Neutrophil (primary cell): Measurements from ENCODE around the gene KRT34.

Source experiments
- H3K27ac ChIP-seq: fragments of 200-600 bp; sonication (generic); 2 replicates; pipeline ENCODE4 v1.5.1; 2016; ENCODE audit warnings: mild to moderate bottlenecking, moderate library complexity
- H3K27me3 ChIP-seq: fragments of 200-600 bp; sonication (generic); 2 replicates; pipeline ENCODE4 v1.6.0; 2016; ENCODE audit warnings: mild to moderate bottlenecking
- H3K36me3 ChIP-seq: fragments of 200-600 bp; sonication (generic); 2 replicates; pipeline ENCODE4 v1.5.1; 2017
- H3K4me1 ChIP-seq, 2 experiments: fragments of 200-600 bp in 1 of 2; sonication (generic) in 1 of 2; 1 replicate in 1 of 2; 2 replicates in 1 of 2; pipeline versions ENCODE4 v1.5.1 to v1.6.1; 2013 to 2016; ENCODE audit warnings: low read depth in 1 of 2, low read length in 1 of 2, mild to moderate bottlenecking in 1 of 2, moderate library complexity in 1 of 2; ENCODE audit not compliant: control insufficient read depth in 1 of 2, insufficient read depth in 1 of 2
- H3K4me3 ChIP-seq, 2 experiments: fragments of 200-600 bp in 1 of 2; sonication (generic) in 1 of 2; 1 replicate in 1 of 2; 2 replicates in 1 of 2; pipeline ENCODE4 v1.5.1; 2013 to 2016; ENCODE audit warnings: low read depth in 1 of 2, low read length in 1 of 2, mild to moderate bottlenecking in 1 of 2, moderate library complexity in 1 of 2
- H3K9me3 ChIP-seq: fragments of 200-600 bp; sonication (generic); 2 replicates; pipeline ENCODE4 v1.5.1; 2016
- TF ChIP-seq, protein P1 (sequence below): fragments of 200-600 bp; sonication (generic); IDR thresholded peaks from 2 replicates; pipeline ENCODE4 v1.5.1; 2016; ENCODE audit warnings: antibody characterized with exemption

The KRT34 gene

DNA sequence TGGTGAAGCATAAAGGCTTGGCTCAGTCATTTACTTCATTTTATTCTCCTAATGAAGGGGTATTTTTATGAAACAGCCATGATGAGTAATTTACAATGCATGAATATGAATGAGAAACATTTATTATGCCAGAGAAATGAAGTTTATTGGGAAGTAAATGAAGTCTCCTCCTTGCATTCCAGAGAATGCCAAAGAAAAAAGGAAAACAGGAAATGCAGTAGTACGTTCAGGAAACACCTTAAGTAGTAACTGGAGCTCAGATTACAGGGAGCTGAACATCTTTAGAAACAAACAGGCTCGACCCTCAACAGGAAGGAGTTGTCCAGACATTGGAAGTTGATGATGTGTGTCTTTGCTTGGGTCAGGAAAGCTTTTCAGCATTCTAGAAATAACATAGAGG lies 4.6 kb downstream of the KRT34 start:
- Histone ChIP-seq H3K27ac (no peak overlapping the region), H3K36me3 (no peaks in the 10 kb centered on the region), H3K9me3 (no peaks in the 10 kb centered on the region), H3K4me1 (no peaks in the 10 kb centered on the region), H3K27me3 (peaks cover 74% of the 10 kb centered on the region), H3K4me3 (no peak overlapping the region)
- TF ChIP-seq, protein P1, sequence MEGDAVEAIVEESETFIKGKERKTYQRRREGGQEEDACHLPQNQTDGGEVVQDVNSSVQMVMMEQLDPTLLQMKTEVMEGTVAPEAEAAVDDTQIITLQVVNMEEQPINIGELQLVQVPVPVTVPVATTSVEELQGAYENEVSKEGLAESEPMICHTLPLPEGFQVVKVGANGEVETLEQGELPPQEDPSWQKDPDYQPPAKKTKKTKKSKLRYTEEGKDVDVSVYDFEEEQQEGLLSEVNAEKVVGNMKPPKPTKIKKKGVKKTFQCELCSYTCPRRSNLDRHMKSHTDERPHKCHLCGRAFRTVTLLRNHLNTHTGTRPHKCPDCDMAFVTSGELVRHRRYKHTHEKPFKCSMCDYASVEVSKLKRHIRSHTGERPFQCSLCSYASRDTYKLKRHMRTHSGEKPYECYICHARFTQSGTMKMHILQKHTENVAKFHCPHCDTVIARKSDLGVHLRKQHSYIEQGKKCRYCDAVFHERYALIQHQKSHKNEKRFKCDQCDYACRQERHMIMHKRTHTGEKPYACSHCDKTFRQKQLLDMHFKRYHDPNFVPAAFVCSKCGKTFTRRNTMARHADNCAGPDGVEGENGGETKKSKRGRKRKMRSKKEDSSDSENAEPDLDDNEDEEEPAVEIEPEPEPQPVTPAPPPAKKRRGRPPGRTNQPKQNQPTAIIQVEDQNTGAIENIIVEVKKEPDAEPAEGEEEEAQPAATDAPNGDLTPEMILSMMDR, result no peak

DNA sequence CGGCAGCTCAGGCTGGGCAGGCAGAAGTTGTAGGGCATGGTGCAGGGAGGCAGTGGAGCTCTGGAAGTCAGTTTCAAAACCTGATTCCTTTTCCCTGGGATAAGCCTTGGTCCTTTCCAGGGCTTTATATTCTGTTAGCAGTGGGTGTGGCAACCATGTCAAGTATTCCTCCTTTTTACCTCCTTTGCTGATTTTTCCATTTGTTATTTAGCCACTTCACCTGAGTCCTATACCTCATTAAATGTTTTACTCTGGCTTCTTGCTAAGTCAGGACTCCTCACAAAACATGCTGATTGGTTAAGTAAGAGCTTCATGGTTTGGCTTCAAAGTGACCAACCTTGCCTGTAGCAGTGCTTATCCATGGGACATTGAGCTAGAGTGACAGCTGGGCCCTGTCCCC lies 12.4 kb downstream of the KRT34 start, which contains the start of gene KRT33B:
KRT33B (minus strand) TSS at position 101 of the 400 bp plus-strand sequence; CDS start at position 38, 63 bp downstream.
- Histone ChIP-seq H3K4me1 (no peaks in the 10 kb centered on the region), H3K27me3 (peaks cover 72% of the 10 kb centered on the region), H3K9me3 (no peaks in the 10 kb centered on the region), H3K4me3 (no peak within 1 kb of the TSS), H3K27ac (no peak within 1 kb of the TSS), H3K36me3 (no peaks in the 10 kb centered on the region)
- TF ChIP-seq, protein P1, result no peak

GRCh38 chr17:41369023-41369422 lies 13.1 kb downstream of the KRT34 start:
- Histone ChIP-seq H3K27me3 (peaks cover 65% of the 10 kb centered on the region), H3K4me3 (no peak overlapping the region), H3K9me3 (no peaks in the 10 kb centered on the region), H3K27ac (no peak overlapping the region), H3K4me1 (no peaks in the 10 kb centered on the region), H3K36me3 (no peaks in the 10 kb centered on the region)
- TF ChIP-seq, protein P1, result no peak

DNA sequence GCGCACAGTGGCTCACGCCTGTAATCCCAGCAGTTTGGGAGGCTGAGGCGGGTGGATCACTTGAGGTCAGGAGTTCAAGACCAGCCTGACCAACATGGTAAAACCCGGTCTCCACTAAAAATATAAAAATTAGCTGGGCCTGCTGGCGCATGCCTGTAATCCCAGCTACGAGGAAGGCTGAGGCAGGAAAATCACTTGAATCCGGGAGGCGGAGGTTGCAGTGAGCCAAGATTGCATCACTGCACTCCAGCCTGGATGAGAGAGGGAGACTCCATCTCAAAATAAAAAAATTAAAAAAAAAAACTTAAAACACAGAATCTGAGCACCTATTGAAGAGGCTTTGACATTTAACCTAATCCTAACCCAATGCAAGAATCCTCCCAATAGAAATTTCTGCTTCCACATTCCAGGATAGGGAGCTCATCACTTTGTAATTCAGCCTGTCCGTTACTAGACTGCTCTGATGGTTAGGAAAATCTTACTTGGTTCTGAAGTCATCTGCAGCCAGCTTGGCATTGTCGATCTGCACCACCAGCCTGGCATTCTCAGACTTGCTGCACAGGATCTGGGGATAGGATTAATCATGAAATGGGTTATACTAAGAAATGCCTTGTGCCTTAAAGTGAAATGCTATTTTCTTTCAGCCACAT lies 14.6 kb downstream of the KRT34 start:
- H3K27me3 ChIP-seq, result peaks cover 56% of the 10 kb centered on the region
- H3K9me3 ChIP-seq, result no peaks in the 10 kb centered on the region
- TF ChIP-seq, protein P1, result no peak
- H3K36me3 ChIP-seq, result no peaks in the 10 kb centered on the region
- H3K4me3 ChIP-seq, result no peak overlapping the region
- no peak overlapping the region for H3K27ac ChIP-seq
- no peaks in the 10 kb centered on the region for H3K4me1 ChIP-seq

DNA sequence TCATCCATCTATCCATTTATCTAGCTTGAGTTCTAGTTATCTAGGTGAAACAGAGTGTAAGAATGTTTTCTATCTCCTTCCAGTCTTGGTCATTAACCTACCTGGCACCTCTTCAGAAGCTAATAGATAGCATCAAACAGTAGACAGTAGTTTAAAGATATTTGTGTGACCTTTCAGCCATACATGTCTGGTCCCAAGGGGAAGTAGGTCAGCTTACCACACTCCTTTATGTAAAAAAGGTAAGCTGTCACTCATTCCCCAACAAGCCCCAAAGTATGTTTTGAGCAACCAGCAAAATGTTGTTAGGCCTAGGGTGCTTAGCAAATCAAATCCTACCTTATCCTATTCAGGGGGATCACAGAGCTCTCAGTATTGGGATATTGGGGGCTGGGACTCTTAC lies 16.0 kb downstream of the KRT34 start:
- TF ChIP-seq, protein P1, result no peak
- peaks cover 41% of the 10 kb centered on the region for H3K27me3 ChIP-seq
- H3K4me3 ChIP-seq, result no peak overlapping the region
- H3K36me3 ChIP-seq, result no peaks in the 10 kb centered on the region
- no peak overlapping the region for H3K27ac ChIP-seq
- H3K9me3 ChIP-seq, result no peaks in the 10 kb centered on the region
- H3K4me1 ChIP-seq, result no peaks in the 10 kb centered on the region
